ENCODE results near the gene FGFR2.

FGFR2 gene

GRCh38 chr10:121531830-121532178 lies 66.4 kb downstream of the FGFR2 start:
- H3K36me3 ChIP-seq (ENCODE audit: insufficient read depth, low read length) = no peaks in the 10 kb centered on the region
- no peaks in the 10 kb centered on the region for H3K9me3 ChIP-seq (ENCODE audit: low read depth, low read length)

GRCh38 chr10:121531076-121531829 lies 67.0 kb downstream of the FGFR2 start:
- H3K36me3 ChIP-seq (ENCODE audit: insufficient read depth, low read length) = no peaks in the 10 kb centered on the region

More at GRCh38 chr10:121531830-121532178, 66.4 kb downstream of the FGFR2 start:
- H3K9ac ChIP-seq (ENCODE audit: insufficient read length) = no peak overlapping the region
- no peak overlapping the region for H3K27ac ChIP-seq
- TF ChIP-seq FOXP2 (optimal IDR thresholded peaks at IDR 0.05; ENCODE audit: control extremely low read depth, extremely low read length, insufficient read depth) (no peak), POLR2AphosphoS5 (IDR thresholded peaks at IDR 0.05; ENCODE audit: borderline replicate concordance, low read depth, low read length) (no peak), EZH2 (IDR thresholded peaks at IDR 0.05) (no peak)
- DNase-seq (ENCODE audit: low read depth, low spot score) = no peak
- H3K4me3 ChIP-seq = no peak overlapping the region

GRCh38 chr10:121530481-121531075 lies 67.7 kb downstream of the FGFR2 start:
- no peak for DNase-seq (ENCODE audit: low read depth, low spot score)
- TF ChIP-seq EZH2 (IDR thresholded peaks at IDR 0.05) (no peak), FOXP2 (optimal IDR thresholded peaks at IDR 0.05; ENCODE audit: control extremely low read depth, extremely low read length, insufficient read depth) (no peak)
- H3K27ac ChIP-seq = no peak overlapping the region
- no peak overlapping the region for H3K9ac ChIP-seq (ENCODE audit: insufficient read length)
- no peaks in the 10 kb centered on the region for H3K36me3 ChIP-seq (ENCODE audit: insufficient read depth, low read length)
- no peaks in the 10 kb centered on the region for H3K9me3 ChIP-seq (ENCODE audit: low read depth, low read length)
- no peak overlapping the region for H3K4me3 ChIP-seq

More at GRCh38 chr10:121531076-121531829, 67.0 kb downstream of the FGFR2 start:
- no peak for DNase-seq (ENCODE audit: low read depth, low spot score)
- Histone ChIP-seq H3K9ac (ENCODE audit: insufficient read length) (no peak overlapping the region), H3K4me3 (no peak overlapping the region), H3K9me3 (ENCODE audit: low read depth, low read length) (no peaks in the 10 kb centered on the region), H3K27ac (no peak overlapping the region)
- no peak for TF ChIP-seq FOXP2 (optimal IDR thresholded peaks at IDR 0.05; ENCODE audit: control extremely low read depth, extremely low read length, insufficient read depth)
- TF ChIP-seq POLR2AphosphoS5 (IDR thresholded peaks at IDR 0.05; ENCODE audit: borderline replicate concordance, low read depth, low read length) = no peak

- H3K9ac ChIP-seq (ENCODE audit: insufficient read length) = no peak overlapping the region
- no peak for DNase-seq (ENCODE audit: low read depth, low spot score)
- H3K9me3 ChIP-seq (ENCODE audit: low read depth, low read length) = no peaks in the 10 kb centered on the region
- H3K4me3 ChIP-seq = no peak overlapping the region
- H3K27ac ChIP-seq = no peak overlapping the region
- TF ChIP-seq FOXP2 (optimal IDR thresholded peaks at IDR 0.05; ENCODE audit: control extremely low read depth, extremely low read length, insufficient read depth) (no peak), POLR2AphosphoS5 (IDR thresholded peaks at IDR 0.05; ENCODE audit: borderline replicate concordance, low read depth, low read length) (no peak), EZH2 (IDR thresholded peaks at IDR 0.05) (no peak)
- no peaks in the 10 kb centered on the region for H3K36me3 ChIP-seq (ENCODE audit: insufficient read depth, low read length)
Measured at GRCh38 chr10:121527690-121528089, 70.6 kb downstream of the FGFR2 start.

GRCh38 chr10:121526801-121527221 lies 71.4 kb downstream of the FGFR2 start:
- DNase-seq (ENCODE audit: low read depth, low spot score) = no peak

GRCh38 chr10:121526135-121526790 lies 72.0 kb downstream of the FGFR2 start:
- TF ChIP-seq POLR2AphosphoS5 (IDR thresholded peaks at IDR 0.05; ENCODE audit: borderline replicate concordance, low read depth, low read length) (no peak), FOXP2 (optimal IDR thresholded peaks at IDR 0.05; ENCODE audit: control extremely low read depth, extremely low read length, insufficient read depth) (no peak), EZH2 (IDR thresholded peaks at IDR 0.05) (no peak)
- H3K9me3 ChIP-seq (ENCODE audit: low read depth, low read length) = no peaks in the 10 kb centered on the region

More at GRCh38 chr10:121526801-121527221, 71.4 kb downstream of the FGFR2 start:
- H3K4me3 ChIP-seq = no peak overlapping the region
- H3K27ac ChIP-seq = no peak overlapping the region
- no peaks in the 10 kb centered on the region for H3K36me3 ChIP-seq (ENCODE audit: insufficient read depth, low read length)
- TF ChIP-seq POLR2AphosphoS5 (IDR thresholded peaks at IDR 0.05; ENCODE audit: borderline replicate concordance, low read depth, low read length) (no peak), FOXP2 (optimal IDR thresholded peaks at IDR 0.05; ENCODE audit: control extremely low read depth, extremely low read length, insufficient read depth) (no peak), EZH2 (IDR thresholded peaks at IDR 0.05) (no peak)
- no peaks in the 10 kb centered on the region for H3K9me3 ChIP-seq (ENCODE audit: low read depth, low read length)
- no peak overlapping the region for H3K9ac ChIP-seq (ENCODE audit: insufficient read length)

GRCh38 chr10:121525251-121526134 lies 72.8 kb downstream of the FGFR2 start:
- Histone ChIP-seq H3K9me3 (ENCODE audit: low read depth, low read length) (no peaks in the 10 kb centered on the region), H3K36me3 (ENCODE audit: insufficient read depth, low read length) (no peaks in the 10 kb centered on the region), H3K9ac (ENCODE audit: insufficient read length) (no peak overlapping the region), H3K4me3 (no peak overlapping the region), H3K27ac (no peak overlapping the region)
- DNase-seq (ENCODE audit: low read depth, low spot score) = no peak
- no peak for TF ChIP-seq EZH2 (IDR thresholded peaks at IDR 0.05)
- no peak for TF ChIP-seq POLR2AphosphoS5 (IDR thresholded peaks at IDR 0.05; ENCODE audit: borderline replicate concordance, low read depth, low read length)
- TF ChIP-seq FOXP2 (optimal IDR thresholded peaks at IDR 0.05; ENCODE audit: control extremely low read depth, extremely low read length, insufficient read depth) = no peak

More at GRCh38 chr10:121526135-121526790, 72.0 kb downstream of the FGFR2 start:
- no peak overlapping the region for H3K9ac ChIP-seq (ENCODE audit: insufficient read length)
- H3K27ac ChIP-seq = no peak overlapping the region
- no peaks in the 10 kb centered on the region for H3K36me3 ChIP-seq (ENCODE audit: insufficient read depth, low read length)
- no peak overlapping the region for H3K4me3 ChIP-seq
- DNase-seq (ENCODE audit: low read depth, low spot score) = no peak

Data from SK-N-MC (cell line).